Nucleus accumbens (tissue), 56 donors: Measurements from ENCODE around the gene JMJD6.
"Not testable (repeated sequence)": the region's sequence is repeated elsewhere in the genome, so short reads cannot be mapped to it uniquely, and the experiment has no call there.

Experiments
- DNase-seq, 56 donors: peaks; one replicate each; lab custom pipeline; 2025; lab: John Stamatoyannopoulos, UW

Gene JMJD6

DNA sequence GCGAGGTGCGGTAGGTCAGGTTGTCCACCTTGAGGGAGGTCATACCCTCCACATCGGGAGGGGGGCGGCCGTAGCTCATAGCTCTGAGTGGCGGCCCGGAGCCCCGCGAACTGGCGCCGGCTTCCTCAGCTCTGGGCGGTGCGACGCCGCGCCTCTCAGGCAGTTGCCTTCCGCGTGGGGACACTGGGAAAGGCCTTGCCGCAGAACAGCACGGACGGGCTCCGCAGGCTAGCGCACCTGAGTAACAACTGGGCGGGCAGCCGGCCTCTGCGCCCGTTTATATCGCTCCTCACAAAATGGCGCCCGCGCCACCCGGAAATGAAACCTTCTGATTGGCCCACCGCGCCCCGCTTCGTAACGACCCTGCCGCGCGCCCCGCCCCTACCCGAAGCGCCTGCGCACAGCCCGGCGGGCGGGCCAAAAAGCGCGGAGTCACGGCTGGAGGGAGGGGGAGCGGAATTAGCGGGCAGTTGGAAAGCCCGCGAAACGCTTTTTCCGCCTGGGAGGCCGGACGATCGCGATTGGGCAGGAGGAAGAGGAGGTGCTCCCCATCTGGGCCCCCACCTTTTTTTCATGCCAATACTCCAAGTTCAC, 10.8 kb upstream of the JMJD6 start, which contains the start of gene SRSF2:
Gene SRSF2, minus strand, starts transcription at position 250 of the 594 bp plus-strand sequence. Its CDS starts 171 bp downstream, at position 79.
- DNase-seq = peak; percentile 62 to 99 (median 97)

DNA sequence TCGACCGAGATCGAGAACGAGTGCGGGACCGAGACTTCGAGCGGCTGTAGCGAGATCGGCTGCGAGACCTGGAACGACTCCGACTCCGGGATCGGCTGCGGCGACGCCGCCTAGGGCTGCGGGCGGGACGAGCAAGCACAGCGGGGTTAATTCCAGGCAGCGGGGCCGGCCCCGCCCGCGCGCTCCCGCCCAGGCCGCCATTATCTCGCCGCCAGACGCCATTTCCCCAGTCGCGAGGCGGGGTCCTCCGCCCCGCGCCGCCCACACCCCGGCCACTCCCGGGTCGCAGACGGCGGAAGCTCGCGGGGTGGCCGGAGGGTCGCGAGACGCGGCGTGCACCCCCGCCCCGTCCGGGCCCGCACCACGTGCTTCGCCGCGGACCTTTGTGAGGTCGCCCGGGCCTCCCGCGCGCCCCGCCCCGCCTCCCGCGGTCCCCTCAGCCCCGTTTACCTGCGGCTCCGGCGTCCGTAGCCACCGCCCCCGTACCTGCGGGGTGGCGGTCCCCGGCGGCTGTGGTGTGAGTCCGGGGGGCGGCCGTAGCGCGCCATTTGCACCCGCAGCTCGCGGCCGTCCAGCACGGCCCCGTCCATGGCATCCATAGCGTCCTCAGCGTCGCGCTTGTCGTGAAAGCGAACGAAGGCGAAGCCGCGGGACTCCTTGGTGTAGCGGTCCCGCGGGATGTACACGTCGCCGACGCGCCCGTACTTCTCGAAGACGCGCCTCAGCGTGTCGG, 10.1 kb upstream of the JMJD6 start:
- DNase-seq = peak in 53 of 56 donors; percentile 17 to 81 (median 63)

DNA sequence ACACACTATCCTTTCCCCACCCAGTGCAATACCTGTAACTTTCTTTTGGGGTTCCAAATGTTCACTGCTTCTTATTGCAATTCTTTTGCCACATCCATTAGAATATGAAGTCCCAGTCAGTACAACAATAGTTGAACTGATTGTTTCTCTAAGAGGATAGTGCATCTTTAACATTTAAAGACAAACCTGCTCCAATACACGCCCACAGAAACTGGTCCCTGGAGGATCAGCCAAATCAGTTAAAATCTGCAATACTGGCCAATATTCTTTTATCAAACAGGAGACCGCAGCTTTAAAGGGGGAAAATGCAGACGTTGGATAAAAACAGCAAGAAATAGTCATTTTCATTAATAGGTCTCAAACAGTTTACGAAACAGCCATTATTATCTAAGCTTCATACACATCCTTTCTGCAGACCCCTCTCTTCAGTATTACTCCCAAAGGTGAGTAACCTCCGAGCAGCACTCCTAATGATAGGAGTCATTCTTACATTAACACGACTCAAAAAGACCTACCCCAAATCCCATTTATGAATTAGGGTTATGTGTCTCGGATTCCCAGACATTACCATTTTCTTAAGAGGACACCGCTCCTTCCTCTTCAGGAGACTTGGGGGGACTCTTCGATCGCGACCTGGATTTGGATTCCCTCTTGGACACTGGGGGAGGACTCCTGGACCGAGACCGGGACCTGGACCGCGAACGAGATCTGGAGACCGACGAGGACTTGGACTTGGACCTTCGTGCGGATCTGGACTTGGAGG, 9.4 kb upstream of the JMJD6 start:
- no peak for DNase-seq

DNA sequence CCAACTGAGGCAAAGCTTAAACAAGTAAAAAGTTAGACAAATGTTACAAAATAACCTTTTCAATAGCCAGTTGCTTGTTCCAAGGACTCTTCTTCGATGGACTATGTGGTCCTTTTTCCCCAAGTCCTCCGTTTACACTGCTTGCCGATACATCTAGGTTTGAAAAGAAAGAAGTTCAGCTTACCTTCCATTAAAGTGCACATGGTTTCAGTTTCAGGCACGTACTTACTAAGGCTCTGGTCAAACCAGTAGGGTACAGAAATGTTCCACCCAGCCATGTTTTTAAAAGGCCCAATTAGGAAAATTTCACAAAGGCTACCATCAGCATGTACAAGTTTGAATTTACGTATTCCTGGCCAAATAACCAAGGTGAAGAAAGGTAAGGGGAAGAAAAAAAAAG, 8.6 kb upstream of the JMJD6 start:
- DNase-seq = no peak

DNA sequence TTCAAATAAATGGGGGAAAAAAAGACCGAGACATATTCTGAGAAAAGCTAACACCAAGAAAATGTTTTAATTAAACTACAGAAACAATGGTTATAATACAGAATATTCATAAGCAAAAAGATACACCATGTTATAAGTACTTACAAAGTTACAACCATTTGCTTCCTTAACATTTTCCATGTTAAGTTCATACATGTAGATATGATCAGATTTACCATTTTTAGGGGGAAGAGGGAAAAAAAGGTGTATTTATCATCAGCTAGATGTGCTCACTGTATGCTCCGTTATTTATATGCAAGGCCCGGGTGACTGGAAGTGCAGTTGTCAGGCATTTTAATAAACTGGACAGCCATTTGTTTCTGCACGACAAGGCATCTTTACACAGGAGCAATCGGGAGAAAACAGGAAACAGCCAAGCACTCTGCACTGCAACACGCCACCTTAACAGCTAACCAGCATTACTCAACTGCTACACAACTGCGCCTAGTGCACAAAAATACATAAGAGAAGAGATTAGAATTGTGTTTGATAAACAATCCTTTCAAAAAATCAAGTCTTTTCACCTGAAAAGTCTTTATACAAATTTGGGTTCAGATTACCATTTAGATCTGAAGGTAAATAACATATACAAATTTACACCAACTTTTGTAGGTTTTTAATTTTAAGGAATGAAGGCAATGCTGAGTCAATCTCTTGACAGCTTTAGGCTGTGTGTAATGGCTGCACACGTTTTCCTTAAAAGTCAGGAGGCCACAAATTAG, 7.9 kb upstream of the JMJD6 start:
- no peak for DNase-seq

DNA sequence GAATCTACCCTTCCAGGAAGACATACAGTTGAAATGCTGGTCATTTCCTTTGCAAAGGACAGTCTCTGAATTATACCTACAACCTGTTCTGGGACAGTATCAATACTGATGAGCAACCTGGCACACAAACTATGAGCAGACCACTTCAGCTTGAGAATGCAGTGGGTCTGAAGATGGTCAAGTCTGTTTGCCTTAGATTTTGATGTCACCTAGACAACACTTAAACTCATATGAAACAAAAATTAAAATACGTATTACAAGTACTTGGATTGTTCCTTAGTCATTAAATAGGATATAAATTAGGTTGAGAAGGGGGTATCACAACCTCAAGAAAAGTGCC, 7.2 kb upstream of the JMJD6 start:
- no peak for DNase-seq

DNA sequence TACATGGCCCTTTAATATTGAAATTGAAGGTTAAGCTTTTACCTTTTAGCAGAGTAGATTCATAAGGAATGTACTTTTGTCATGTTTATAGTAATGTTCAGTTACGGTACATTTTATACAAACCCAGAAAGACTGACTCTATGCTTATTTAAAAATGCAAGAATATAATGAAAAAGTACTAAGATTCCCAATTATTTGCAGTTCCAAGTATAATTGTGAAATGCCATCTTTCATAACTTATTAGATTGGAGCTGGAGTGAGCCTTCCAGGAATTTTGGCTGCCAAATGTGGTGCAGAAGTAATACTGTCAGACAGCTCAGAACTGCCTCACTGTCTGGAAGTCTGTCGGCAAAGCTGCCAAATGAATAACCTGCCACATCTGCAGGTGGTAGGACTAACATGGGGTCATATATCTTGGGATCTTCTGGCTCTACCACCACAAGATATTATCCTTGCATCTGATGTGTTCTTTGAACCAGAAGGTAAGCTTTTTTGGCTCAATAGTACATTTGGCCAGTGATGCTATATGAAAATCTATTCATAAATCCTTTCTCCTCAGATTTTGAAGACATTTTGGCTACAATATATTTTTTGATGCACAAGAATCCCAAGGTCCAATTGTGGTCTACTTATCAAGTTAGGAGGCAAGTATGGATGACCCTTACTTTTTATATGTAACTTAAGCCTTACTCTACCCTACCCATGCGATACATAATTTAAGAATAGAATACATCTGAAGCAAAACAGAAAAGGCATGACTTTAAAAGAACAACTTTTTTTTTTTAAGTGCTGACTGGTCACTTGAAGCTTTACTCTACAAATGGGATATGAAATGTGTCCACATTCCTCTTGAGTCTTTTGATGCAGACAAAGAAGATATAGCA, 6.6 kb upstream of the JMJD6 start:
- no peak for DNase-seq

DNA sequence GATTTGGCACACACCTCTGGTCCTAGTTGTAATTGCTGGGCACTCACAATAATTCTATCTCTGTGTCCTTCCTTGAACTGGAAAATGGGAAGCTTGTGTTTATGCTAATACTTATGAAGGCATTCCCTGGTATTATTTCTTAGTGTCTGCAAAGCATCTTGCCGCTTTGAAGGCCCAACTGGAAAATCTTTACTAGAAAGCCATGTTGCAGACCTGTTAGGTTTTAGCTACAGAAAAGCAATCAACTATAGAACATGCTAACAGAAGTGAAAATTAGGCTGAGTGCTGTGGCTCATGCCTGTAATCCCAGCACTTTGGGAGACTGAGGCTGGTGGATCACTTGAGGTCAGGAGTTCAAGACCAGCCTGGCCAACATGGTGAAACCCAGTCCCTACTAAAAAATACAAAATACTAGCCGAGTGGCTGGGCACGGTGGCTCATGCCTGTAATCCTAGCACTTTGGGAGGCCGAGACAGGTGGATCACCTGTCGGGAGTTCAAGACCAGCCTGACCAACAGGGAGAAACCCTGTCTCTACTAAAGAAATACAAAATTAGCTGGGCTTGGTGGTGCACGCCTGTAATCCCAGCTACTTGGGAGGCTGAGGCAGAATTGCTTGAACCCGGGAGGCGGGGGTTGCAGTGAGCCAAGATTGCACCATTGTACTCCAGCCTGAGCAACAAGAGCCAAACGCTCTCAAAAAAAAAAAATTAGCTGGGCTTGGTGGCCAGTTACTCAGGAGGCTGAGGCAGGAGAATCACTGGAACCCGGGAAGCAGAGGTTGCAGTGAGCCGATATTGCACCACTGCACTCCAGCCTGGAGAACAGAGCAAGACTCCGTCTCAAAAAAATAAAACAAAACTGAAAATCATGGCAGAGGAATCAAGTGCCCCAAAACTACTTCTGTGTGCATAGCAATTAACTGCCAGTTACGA, 5.7 kb upstream of the JMJD6 start:
- not testable (repeated sequence) for DNase-seq

DNA sequence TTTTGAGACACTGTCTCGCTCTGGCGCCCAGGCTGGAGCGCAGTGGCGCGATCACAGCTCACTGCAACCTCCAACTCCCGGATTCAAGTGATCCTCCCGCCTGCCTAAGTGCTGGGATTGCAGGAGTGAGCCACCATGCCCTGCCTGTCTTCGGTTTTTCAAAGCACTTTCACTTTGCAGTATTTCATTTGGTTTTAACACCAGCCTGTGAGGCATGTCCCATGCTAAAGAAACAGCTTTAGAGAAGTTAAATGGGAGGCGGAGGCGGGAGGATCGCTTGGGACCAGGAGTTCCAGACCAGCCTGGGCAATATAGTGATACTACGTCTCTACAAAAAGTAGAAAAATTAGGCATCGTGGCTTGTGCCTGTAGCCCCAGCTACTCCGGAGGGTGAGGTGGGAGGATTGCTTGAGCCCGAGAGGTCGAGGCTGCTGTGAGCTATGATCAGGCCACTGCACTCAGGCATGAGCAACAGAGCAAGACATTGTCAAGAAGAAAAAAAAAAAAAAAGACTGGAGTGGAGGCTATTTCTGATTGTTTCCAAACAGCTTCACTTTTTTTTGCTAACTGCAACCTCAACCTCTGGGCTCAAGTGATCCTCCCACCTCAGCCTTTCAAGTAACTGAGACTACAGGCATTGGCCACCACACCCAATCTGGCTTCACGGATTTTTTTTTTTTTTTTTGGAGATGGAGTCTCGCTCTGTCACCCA, 1.5 kb upstream of the JMJD6 start:
- DNase-seq = no peak

DNA sequence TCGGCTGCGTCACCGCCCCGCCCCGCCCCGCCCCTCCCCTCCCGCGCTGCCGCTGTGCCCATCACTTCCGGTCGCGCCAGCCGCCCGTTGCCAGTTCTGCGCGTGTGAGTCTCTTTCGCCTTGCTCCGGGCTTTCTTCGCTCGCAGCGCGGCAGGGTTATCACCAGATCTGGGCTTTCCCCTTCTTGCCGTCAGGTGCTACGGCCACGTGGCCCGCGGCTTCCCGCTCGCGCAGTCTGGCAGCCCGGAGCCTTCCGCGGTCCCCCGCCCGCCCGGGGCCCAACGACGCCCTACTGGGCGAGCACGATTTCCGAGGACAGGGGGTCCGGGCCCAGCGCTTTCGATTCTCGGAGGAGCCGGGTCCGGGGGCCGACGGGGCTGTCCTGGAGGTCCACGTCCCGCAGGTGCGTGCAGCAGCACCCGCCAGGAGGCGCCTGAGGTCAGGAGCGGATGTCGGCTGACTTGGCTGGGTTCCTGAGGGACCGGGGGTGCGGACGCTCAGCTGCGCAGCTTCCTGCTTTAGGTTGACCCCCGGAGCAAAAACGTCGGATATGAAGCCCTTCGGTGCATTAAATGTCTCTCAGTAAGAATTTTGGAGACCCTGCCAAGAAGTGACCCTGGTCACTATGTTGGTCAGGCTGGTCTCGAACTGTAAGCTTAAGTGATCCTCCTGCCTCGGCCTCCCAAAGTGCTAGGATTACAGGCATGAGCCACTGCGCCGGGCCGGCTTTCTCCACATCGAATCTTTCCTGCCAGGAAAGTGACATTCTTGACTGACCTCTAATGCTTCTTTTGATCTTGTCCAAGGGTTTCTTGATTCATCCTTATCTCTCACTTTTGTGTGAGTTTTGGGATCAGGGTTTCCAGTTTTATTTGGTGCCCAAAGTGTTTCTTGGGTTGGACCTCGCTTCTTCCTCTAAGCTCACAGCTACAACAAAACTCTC, 641 bp upstream of the JMJD6 start, which contains the start of gene METTL23:
Gene METTL23, plus strand, starts transcription at position 64 of the 943 bp plus-strand sequence. CDS start 2,872 bp downstream, outside the sequence.
- peak in 35 of 56 donors; percentile 50 to 87 (median 74) for DNase-seq

DNA sequence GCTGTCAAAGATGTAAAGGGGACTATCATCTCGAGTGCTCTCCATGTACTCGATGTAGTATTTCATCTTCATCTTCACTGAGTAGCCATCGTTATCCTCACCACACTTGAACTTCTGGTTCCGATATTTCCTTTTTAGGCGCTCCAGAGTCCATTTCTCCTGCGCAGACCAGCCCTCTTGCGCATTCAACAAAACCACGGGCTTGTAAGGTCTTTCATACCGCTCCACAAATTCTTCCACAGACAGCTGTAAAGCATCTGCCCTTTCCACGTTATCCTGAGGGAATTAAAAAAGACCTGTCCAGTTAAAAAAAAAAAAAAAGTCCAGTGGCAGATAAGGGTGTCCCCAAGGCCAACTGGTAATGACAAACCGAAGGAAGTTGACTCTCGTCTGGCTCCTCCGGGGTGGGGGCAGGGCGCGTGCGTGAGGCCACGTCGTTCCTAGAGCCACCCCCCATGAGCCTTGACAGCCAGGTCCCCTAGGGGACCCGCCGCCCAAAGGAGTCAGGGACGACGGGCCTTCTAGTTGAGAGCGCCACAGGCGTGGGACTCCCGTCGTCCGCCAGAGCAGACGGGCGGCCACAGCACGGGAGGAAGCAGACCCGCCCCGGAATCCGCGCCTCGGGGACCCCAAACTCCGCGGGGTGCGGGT, 701 bp downstream of the JMJD6 start:
- peak in 35 of 56 donors; percentile 17 to 67 (median 54) for DNase-seq

DNA sequence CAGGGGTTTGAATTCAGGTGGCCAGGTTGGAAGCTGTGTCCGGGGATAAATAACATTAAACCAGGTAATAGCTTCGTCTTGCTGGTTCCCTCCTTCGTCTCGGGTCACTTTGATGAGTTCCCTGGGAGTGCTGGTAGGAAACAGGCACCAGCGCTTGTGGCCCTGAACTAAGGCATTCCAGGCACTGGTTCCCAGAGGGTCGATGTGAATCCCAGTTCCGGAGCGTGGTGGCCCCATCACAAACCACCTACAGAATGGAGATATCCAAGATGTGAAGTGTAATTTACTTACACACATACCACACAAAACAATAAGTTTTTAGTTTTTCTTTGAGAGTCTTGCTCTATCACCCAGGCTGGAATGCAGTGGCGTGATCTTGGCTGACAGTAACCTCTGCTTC, 2.6 kb downstream of the JMJD6 start:
- DNase-seq = no peak

DNA sequence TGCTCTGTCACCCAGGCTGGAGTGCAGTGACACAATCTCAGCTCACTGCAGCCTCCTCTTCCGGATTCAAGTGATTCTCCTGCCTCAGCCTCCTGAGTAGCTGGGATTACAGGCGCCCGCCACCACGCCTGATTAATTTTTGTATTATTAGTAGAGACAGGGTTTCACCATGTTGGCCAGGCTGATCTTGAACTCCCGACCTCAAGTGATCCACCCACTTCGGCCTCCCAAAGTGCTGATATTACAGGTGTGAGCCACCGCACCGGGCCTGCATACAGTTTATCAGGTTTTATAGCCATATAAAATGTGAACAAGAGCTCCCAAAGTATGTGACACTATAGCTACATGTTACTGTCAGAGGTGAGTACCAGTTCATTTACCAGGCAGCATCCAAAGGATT, 3.4 kb downstream of the JMJD6 start:
- not testable (repeated sequence) for DNase-seq

DNA sequence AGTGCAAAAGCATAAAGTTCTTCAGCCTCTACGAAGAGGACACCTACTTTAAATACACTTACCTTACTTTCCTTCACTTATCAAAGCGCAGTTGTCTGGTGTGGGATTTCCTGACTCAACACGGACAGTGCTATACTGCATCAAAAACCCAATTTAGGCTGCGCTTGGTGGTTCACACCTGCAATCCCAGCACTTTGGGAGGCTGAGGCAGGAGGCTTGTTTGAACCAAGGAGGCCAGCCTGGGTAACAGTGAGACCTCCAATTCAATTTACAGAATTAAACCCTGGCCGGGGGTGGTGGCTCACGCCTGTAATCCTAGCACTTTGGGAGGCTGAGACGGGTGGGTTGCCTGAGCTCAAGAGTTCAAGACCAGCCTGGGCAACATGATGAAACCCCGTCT, 4.1 kb downstream of the JMJD6 start:
- DNase-seq = no peak

DNA sequence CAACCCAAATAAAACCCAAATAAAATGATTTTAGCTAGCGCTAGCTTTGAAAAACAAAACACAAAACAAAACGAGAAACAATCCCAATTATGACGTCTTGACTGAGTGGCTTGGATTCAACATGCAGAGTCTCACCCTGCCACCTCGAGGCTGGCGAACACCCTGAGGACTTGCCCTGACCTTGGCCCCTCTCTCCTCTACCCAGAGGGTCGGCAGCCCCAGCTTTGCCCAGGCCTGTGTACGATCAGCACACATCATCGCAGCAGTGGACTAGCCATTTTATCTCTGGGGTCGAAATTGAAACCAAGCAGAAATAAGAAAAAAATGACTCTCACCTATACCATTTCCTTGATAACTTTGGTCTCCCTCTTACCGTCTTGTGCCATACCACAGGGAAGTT, 4.9 kb downstream of the JMJD6 start:
- no peak for DNase-seq

DNA sequence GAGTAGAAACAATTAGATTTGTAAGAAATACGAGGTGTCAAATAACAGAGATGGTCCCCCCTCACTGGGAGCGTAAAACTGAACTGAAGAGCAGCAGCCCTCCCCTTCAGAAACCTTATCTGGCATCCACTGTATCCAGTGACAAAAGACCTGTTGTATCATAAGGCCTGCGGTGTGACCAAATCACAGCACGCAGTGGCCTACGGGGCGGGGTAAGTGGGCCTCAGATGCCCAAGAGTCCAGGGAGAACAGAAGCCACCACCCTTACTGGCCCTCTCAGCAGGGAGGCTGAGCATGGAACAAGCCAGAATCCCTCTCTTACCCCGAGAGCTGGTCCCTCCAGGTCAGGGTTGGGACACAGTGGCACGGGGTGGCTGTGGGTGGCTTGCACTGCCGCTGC, 5.5 kb downstream of the JMJD6 start:
- no peak for DNase-seq
